Lower leg skin (tissue), 3 donors: ENCODE data around the gene GRID2.

Experiments used
- POLR2A ChIP-seq, 2 donors: fragments of 450-650 bp; IDR thresholded peaks; one replicate each; pipeline ENCODE4 v1.6.1; 2016 to 2017; ENCODE audit warnings: antibody characterized with exemption in 2 of 2, mild to moderate bottlenecking in 1 of 2, moderate library complexity in 1 of 2
- TF ChIP-seq, protein P1 (sequence below), 3 donors: fragments of 450-650 bp; IDR thresholded peaks; one replicate each; pipeline ENCODE4 v1.5.1; 2016; ENCODE audit warnings: antibody characterized with exemption in 3 of 3, mild to moderate bottlenecking in 3 of 3, moderate library complexity in 2 of 3

DNA sequence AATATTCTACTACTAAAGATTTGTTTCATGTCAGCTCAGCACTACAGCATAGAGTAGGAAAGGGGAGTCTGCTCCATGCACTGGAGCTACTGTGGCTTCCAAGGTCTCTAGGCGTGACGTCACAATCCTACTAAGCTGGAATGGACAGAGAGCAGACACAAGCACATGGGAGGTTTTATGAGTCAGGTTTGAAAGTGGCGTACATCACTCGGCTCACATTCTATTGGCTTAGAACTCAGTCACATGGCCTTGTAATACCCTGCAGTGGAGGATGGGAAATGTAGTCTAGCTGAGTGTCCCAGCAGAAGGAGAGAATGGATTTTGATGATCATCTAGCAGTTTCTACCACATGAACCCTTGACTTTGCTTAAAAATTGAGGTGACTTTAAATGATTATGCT lies 899.9 kb downstream of the GRID2 start:
- no peak for TF ChIP-seq POLR2A (IDR thresholded peaks at IDR 0.05)
- TF ChIP-seq, protein P1, sequence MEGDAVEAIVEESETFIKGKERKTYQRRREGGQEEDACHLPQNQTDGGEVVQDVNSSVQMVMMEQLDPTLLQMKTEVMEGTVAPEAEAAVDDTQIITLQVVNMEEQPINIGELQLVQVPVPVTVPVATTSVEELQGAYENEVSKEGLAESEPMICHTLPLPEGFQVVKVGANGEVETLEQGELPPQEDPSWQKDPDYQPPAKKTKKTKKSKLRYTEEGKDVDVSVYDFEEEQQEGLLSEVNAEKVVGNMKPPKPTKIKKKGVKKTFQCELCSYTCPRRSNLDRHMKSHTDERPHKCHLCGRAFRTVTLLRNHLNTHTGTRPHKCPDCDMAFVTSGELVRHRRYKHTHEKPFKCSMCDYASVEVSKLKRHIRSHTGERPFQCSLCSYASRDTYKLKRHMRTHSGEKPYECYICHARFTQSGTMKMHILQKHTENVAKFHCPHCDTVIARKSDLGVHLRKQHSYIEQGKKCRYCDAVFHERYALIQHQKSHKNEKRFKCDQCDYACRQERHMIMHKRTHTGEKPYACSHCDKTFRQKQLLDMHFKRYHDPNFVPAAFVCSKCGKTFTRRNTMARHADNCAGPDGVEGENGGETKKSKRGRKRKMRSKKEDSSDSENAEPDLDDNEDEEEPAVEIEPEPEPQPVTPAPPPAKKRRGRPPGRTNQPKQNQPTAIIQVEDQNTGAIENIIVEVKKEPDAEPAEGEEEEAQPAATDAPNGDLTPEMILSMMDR (IDR thresholded peaks at IDR 0.05), result no peak
